CD4-positive, alpha-beta T cell treated with Interleukin-12 subunit alpha and Interleukin-12 subunit beta, for 1 hour (primary cell): ENCODE measurements around the gene PRR35.
"Not testable (repeated sequence)": the region's sequence is repeated elsewhere in the genome, so short reads cannot be mapped to it uniquely, and the experiment has no call there.

Source experiments
- DNase-seq: peaks from one replicate; pipeline ENCODE4 v3.0.0-alpha.2; 2020

Gene PRR35

DNA sequence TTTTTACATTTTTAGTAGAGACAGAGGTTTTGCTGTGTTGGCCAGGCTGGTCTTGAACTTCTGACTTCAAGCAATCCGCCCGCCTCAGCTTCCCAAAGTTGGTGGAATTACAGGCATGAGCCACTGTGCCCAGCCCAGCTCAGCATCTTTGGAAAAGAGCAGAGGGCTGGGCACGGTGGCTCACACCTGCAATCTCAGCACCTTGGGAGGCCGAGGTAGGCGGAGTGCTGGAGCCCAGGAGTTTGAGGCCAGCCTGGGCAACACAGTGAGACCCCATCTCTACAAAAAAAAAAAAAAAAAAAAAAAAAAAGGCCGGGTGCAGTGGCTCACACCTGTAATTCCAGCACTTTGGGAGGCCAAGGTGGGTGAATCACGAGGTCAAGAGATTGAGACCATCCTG is 37.5 kb downstream of the PRR35 start:
- DNase-seq = not testable (repeated sequence)

DNA sequence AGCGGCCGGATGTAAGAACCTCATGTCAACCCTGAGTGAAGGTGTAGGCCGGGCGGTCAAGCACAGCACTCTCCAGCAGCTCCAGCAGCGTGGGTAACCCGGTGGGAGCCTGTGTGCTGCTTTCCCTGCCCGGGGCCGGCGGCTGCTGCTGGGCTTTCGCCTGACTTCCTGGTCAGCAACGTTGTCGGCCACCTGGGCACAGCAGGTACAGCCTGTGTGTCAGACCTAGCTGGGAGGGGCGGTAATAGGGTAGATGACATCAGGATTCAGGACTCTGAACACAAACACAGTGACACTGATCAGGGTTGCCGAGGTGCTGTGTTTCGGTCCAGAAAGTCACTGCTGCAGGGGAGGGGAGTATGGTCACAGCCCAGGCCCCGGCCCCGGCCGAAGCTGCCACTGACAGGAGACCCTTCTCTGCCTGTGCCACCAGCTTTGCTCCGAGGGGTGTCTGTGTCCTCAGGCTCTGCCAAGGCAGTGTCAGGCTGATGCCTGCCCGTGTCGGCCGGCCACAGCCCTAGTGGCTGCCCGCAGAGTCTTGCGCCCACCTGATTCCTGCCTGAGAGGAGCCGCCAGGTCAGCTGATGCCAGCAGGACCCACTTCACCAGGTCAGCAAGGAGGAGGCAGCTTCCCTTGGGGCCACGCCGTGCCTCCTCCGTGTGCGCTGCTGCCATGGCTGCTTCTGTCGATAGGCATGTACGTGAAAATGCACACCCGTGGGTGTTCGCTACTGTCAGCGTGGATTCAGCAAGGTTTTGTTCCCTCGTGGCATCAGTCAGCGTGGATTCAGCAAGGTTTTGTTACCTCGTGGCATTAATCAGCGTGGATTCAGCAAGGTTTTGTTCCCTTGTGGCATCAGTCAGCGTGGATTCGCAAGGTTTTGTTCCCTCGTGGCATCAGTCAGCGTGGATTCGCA is 38.9 kb downstream of the PRR35 start:
- no peak for DNase-seq

DNA sequence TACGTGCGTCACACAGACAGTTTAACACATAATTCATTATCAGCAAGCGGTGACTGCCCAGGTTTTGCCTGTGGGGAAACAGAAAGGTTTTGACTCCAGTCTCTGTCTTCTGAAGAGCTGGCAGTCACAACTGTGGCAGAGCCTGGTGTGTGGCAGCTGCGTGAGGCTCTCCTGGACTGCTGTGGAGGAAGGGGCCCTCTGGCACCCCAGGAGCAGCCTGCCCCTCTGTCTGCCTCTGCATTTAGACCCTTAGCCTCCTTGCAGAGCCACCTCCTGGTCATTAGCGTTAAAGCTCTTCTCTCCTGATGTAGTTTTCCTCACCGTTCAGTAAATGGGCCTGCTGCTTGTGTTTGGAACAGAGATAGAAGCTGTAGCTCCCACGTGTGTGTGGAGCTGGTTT is 40.6 kb downstream of the PRR35 start:
- DNase-seq = no peak

DNA sequence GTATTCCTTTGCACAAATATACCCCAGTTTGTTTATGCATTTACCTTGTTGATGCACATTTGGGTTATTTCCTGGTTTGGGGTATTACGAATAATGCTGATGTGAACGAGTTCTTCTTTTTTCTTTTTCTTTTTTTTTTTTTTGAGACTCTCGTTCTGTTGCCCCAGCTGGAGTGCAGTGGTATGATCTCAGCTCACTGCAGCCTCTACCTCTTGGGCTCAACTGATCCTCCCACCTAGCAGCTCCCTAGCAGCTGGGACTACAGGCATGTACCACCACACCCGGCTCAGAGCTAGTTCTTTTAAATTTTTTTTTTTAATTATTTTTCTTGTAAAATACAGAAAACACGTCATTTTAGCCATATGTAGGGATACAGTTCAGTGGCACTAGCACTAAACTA is 43.7 kb downstream of the PRR35 start:
- no peak for DNase-seq

DNA sequence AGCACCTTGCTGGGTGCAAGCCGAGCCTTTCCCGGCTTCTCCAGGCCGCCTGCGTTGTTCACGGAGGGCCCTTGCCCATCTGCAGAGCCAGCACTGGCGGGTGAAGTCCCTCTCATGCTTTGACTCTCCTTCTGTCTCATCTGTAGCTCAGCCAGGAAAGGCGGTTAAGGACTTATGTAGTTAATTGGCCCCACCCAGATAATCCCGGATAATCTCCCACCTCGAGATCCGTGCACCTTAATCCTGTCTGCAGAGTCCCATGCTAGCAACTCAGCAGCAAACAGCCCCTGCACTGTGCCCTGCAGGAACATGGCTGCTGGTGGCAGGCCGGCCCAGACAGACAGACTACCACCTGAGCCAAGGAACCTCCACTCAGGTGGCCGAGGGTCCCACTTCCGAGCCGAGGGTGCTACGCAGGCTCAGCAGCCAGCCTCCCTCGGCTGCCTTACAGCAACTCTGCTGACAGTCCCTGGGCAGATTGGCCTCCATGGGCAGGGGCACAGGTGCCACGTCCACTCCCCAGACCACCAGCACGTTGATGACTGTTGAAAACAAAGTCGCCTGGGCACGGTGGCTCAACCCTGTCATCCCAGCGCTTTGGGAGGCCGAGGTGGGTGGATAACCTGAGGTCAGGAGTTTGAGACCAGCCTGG is 46.6 kb downstream of the PRR35 start:
- DNase-seq = no peak

DNA sequence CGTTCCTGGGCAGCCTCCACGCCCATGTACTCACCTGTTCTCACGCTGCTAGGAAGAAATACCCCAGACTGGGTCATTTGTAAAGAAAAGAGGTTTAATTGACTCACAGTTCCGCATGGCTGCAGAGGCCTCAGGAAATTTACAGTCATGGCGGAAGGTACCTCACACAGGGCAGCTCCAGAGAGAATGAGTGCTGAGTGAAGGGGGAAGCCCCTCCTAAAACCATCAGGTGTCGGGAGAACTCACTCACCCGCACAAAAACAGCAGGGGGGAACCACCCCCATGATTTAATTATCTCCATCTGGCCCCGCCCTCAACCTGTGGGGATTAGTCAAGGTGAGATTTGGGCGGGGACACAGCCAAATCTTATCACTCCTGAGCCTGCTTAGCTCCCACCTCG is 47.8 kb downstream of the PRR35 start:
- no peak for DNase-seq

DNA sequence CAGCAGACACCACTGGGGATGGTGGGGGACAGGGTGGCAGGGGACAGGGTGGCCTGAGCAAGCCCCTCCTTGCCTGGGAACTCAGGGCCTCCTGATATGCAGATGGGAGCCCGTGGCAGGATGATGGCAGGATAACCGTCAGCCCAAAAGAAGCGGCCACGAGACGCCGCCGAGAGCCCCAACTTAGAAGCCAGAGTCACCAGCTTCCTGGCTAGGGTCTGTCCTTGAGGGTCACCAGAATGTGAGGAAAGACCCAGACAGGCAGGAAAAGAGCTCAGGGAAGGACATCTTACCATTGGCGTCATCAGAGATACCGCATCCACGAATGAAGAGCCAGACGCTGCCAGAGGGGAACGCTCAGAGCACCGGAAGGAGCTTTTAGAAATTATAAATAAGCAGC is 49.1 kb downstream of the PRR35 start:
- no peak for DNase-seq

DNA sequence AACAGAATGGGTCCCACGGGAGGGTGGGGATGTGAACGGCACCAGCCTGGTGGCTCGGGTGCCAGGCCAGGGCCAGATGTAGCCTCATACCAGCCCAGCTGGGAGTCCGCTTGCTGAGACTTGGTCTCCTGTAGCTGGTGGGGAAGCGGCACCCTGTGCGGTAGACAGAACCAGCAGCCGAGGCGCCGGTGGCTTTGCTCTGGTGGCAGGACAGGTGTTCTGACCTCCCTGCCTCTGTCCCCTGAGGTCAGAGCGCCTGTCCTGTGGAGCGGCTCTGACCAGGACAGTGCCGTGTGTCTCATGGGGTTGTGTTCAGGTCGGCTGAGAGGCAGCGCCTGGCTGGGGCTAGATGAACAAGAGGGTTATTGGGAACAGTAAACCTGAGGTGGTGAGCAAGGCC is 49.8 kb downstream of the PRR35 start:
- DNase-seq = no peak

DNA sequence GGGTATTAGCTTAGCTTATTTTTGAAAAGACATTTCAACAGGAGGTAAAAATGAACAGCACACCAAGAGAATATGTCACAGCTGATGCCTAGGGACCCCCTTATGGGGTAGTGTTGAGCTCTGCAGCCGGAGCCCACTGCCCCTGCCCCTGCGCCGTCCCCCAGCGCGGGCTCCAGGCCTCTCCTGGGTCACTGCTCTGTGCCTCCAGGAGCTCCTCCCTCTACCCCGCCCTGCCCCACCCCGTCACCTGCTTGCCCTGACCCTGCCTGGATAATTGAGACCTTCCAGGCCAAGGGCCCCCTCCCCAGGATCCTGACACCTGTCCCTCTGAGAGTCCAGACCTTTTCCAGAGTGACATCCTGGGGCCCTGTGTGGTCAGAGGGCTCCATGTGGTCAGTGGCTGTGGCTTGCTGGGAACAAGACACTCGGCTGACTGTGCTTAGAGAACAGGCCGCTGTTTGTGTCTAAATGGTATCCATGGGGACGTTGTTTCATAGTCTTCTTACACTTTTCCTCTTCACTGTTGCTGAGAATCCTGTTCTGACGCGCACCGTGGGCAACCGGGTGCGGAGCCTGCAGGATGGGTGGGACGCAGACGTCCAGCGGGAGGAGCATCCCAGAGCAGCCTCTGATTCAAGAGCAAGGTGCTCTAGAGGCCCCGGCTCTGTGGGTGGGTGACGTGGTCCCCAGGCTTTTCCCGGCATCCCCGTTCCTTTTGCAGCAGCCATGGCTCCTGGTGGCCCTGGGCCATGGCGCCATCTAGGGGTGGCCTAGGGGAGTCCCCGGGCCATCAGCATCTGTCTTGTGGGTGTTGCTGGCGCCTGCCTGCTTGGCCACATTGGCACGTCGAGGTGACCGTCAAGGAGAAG is 50.6 kb downstream of the PRR35 start:
- peak; percentile 62 for DNase-seq

DNA sequence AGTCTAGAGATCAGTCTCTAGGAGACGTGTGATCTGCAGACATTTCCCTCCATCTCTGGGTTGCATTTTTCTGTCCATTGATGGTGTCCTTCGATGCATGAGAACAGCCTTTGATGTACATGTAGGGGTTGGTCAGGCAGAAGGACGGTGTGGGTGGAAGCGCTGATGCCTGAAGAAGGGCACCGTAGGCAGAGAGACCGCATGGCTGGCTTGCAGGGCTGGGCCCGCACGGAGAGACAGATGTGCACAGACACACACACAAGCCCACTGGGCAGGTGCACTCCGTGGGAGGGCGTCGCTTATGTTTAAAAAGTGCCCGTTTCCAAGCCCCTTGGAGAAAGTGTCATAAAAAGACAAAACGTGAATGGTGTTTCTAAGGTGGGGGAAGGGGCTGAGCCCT is 54.9 kb downstream of the PRR35 start:
- DNase-seq = no peak
